NCI-H2171 (cell line): ENCODE measurements around the gene ZBTB43.
"Not testable (repeated sequence)": the region's sequence is repeated elsewhere in the genome, so short reads cannot be mapped to it uniquely, and the experiment has no call there.

ENCODE experiments used
- DNase-seq: peaks from one replicate; lab custom pipeline; 2025; lab: John Stamatoyannopoulos, UW

The ZBTB43 gene

DNA sequence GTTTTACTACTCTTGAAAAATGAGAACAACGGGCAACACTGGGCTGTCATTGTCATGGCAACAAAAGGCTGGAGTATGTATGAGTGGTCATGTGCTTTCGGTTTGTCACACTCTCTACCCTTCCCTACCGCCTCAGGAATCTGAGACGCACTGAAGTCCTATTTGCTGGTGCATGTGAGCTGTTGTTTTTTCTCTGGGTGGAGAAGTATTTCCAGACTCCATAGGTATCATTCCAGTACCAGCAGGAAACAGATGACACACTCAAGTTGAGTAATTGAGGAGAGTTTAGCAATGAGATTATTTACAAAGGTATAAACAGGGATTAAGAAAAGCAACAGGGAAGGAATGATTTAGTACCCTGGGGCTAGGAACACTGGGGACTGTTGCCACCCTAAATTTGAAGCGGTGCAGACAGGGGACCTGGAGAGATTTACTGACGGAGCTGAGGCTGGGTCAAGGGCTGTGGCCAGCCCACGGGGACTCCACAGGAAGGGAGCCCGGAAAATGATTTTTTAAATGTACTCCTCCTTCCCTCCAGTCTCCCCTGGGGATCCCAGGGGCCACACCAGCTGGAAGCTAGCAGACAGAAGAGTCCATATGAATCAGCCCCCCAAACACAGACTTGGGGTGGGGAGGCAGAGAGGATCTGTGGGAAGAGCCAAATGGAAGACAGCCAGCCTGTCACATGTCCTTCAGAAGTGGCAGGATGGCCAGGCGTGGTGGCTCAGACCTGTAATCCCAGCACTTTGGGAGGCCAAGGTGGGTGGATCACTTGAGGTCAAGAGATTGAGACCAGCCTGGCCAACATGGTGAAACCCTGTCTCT, 13.2 kb upstream of the ZBTB43 start:
- DNase-seq, result no peak

GRCh38 chr9:126793686-126794417, 11.0 kb upstream of the ZBTB43 start:
- no peak for DNase-seq

GRCh38 chr9:126794441-126794840, 10.4 kb upstream of the ZBTB43 start:
- DNase-seq, result no peak

- DNase-seq, result no peak
Observed at GRCh38 chr9:126796758-126797157, 8.1 kb upstream of the ZBTB43 start.

- no peak for DNase-seq
Observed at GRCh38 chr9:126797903-126798302, 6.9 kb upstream of the ZBTB43 start.

- DNase-seq, result no peak
Observed at GRCh38 chr9:126799034-126799433, 5.8 kb upstream of the ZBTB43 start.

- no peak for DNase-seq
Observed at GRCh38 chr9:126802318-126803059, 2.4 kb upstream of the ZBTB43 start.

DNA sequence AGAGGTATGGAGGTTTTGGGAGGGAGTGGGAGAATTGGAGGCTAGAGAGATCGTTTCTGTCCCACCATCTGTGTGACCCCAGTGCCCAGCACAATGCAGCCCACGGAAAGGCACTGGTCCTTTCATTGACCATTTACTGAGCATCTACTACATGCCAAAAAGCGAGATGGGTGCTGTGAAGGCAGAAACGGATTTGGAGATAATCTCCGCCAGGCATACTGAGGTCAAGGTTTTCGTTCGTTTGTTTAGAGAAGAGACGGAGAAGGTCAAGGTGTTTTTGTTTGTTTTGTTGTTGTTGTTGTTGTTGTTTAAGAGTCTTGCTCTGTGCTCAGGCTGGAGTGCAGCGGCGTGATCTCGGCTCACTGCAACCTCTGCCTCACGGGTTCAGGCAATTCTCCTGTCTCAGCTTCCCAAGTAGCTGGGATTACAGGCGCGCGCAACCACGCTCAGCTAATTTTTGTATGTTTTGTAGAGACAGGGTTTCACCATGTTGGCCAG, 593 bp upstream of the ZBTB43 start:
- no peak for DNase-seq

DNA sequence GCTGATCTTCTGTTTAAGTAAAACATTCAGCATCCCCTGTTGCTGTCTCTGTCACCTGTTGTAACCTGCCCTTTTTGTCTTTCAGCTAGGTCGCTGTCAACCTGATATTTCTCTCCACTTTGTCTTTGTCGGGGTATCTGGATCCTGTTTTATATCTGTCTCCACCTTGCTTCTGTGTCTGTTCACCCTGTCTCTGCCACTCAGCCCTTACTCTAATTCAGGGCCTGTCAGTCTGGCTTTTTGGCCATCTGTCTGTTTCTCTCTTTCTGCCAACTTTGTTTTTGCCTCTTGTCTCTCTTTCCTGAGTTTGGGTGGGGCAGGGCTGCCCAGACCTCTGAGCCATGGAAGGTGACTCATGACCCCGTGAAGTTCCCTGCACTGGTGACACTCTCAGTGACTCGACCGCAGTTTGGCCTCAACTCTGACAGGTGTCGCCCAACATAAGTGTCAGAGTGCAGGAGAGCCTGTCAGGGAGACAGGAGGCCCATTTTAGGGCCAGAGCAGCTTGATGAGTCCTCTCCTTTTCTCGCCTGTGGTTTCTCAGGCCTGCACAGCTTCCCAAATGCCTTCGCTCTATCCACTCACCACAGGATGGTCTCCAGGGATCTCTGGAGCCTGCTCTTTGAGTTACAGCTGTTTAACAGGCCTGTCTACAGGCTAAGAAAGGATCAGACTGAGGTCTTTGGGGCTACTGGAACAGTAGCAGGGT, 868 bp downstream of the ZBTB43 start:
- DNase-seq, result peak; percentile 5

GRCh38 chr9:126806336-126806735, 1.5 kb downstream of the ZBTB43 start:
- DNase-seq, result no peak

- DNase-seq, result no peak
Observed at GRCh38 chr9:126809068-126809467, 4.2 kb downstream of the ZBTB43 start.

GRCh38 chr9:126810221-126810620, 5.4 kb downstream of the ZBTB43 start:
- DNase-seq, result not testable (repeated sequence)

DNA sequence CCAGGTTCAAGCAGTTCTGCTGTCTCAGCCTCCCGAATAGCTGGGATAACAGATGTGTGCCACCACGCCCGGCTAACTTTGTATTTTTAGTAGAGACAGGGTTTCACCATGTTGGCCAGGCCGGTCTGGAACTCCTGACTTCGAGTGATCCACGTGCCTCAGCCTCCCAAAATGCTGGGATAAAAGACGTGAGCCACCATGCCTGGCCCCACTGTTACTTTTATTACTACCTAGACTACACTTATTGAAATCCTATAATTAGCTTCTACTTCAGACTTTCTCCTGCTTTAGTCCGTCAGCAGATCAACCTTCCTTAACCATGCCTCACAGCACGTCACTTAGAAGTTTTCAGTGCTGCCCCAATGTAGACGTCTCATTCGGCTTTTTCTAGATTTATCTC, 8.2 kb downstream of the ZBTB43 start:
- DNase-seq, result no peak

GRCh38 chr9:126814091-126814490, 9.3 kb downstream of the ZBTB43 start:
- no peak for DNase-seq

DNA sequence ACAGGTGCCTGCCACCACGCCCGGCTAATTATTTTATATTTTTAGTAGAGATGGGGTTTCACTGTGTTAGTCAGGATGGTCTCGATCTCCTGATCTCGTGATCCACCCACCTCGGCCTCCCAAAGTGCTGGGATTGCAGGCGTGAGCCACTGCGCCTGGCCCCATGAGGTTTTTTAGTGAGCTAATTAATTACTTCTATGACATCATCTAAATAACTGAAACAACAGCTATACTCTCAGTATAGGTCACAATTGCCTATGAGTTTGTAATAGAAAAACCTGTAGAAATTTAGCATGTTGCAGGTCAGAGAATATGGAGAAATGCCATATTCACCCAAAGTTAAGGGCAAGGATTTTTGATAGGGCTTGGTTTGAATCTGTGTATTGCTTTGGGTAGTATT, 12.8 kb downstream of the ZBTB43 start:
- not testable (repeated sequence) for DNase-seq

DNA sequence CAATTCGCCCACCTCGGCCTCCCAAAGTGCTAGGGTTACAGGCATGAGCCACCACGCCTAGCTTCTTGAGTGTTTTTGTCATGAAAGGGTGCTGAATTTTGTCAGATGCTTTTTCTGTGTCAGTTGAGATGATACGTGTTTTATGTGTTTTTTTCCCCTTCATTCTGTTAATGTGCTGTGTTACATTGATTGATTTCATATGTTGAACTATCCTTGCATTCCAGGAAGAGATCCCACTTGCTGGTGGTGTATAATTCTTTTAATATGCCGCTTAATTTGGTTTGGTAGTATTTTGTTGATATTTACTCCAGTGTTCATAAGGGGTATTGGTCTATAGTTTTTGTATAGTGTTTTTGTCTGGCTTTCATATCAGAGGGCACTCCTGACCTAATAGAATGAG, 13.6 kb downstream of the ZBTB43 start:
- DNase-seq, result no peak

- no peak for DNase-seq
Observed at GRCh38 chr9:126819482-126819881, 14.6 kb downstream of the ZBTB43 start.

- no peak for DNase-seq
Observed at GRCh38 chr9:126822278-126822677, 17.4 kb downstream of the ZBTB43 start.

- no peak for DNase-seq
Observed at GRCh38 chr9:126822873-126823272, 18.0 kb downstream of the ZBTB43 start.

DNA sequence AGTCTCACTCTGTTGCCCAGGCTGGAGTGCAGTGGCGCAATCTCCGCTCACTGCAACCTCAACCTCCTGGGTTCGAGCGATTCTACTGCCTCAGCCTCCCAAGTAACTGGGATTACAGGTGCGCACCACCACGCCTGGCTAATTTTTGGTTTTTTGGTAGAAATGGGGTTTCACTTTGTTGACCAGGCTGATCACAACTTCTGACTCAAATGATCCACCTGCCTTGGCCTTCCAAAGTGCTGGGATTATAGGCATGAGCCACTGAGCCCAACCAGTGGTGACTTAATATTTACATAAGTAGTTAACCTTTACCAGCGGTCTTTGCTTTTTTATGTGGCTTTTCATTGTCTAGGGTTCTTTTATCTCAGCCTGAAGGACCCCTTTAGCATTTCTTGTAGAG, 19.2 kb downstream of the ZBTB43 start:
- not testable (repeated sequence) for DNase-seq

- DNase-seq, result no peak
Observed at GRCh38 chr9:126827227-126827626, 22.4 kb downstream of the ZBTB43 start.

DNA sequence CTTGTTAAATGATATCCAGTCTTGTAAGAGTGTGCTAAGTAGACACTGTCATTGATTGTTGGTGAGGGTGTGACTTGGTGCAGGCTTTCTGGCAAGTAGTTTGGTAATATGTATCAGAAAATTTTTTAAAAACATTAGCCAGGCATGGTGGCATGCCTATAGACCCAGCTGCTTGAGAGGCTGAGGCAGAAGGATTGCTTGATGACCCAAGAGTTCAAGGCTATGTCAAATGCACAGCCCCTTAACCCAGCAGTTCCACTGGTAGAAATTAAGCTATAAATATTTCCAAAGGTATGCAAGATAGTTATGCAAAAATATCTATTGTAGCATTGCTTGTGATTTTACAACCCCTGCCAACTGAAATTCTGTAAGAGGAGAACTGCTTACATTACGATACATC, 24.2 kb downstream of the ZBTB43 start:
- no peak for DNase-seq
